Right cardiac atrium (tissue), 5 donors: ENCODE results near the gene HIBADH. TPM values are rescaled to one million over a fixed set of nuclear protein-coding genes. Genes with fewer than 3 reads are reported as not detected.
A peak's percentile ranks its signal among the peaks of the same experiment; 100 is the strongest.

Experiments
- ATAC-seq, 2 donors: fragments of 200-7000 bp; cut with Tn5 transposase; one replicate each; pipeline versions ENCODE4 v1.8.0 to v1.9.1; 2020; ENCODE audit warnings: moderate library complexity in 2 of 2, mild to moderate bottlenecking in 1 of 2
- DNase-seq, 3 donors: peaks; one replicate each; pipeline ENCODE4 v3.0.0-alpha.2; 2020
- H3K27ac ChIP-seq: one replicate; pipeline ENCODE4 v1.5.1; 2013; ENCODE audit warnings: mild to moderate bottlenecking, low read length, control low read depth, moderate library complexity
- H3K27me3 ChIP-seq: one replicate; pipeline ENCODE4 v1.6.1; 2013; ENCODE audit not compliant: control insufficient read depth, insufficient read depth
- H3K4me1 ChIP-seq: one replicate; pipeline ENCODE4 v1.6.1; 2013; ENCODE audit warnings: low read length; ENCODE audit not compliant: control insufficient read depth, insufficient read depth
- H3K4me3 ChIP-seq: one replicate; pipeline ENCODE4 v1.5.1; 2013; ENCODE audit warnings: low read length, control low read depth
- H3K9me3 ChIP-seq: one replicate; pipeline ENCODE4 v1.6.1; 2013; ENCODE audit warnings: low read length; ENCODE audit not compliant: control insufficient read depth
- WGBS: extraction: QIAGEN DNeasy Blood & Tissue Kit; methylation state at CpG from one replicate; pipeline ENCODE4 v1.1.7; 2013; 5-methylcytosine and 5-hydroxymethylcytosine counted together
- intact Hi-C, 4 donors: fragments of 100-400 bp; cut with DNase I; formaldehyde crosslinking; loops; one replicate each; pipeline versions ENCODE4 v1.11.0 to v1.14.0; 2022 to 2023
- polyA plus RNA-seq: library from polyadenylated mRNA; stranded (reverse); fragments of 200-250 nt; gene quantifications from one replicate; pipeline ENCODE4 v1.2.3, GENCODE V29; 2013
- total RNA-seq, 4 donors: library from RNA; stranded (reverse); fragmentation: NEBNext Ultra II Directional; extraction: Animal tissue kit (Norgen Biotek cat#: 25700); gene quantifications; one replicate each; pipeline ENCODE4 v1.2.1, GENCODE V29; 2021
- donor health status: healthy with polysubstance abuse.
- donor health status: DM: no; HTN: yes; CAD: no.
- donor health status: DM: no; HTN: no; CAD: no.
- donor health status: DM: no; HTN: yes; CAD: no; lungs with severe emphysema.
- donor health status: DM: yes; HTN: yes; CAD: no.

HIBADH gene
- total and polyA plus RNA-seq, 5 donors, result 57.7 to 77.1 (median 72.2) TPM

DNA sequence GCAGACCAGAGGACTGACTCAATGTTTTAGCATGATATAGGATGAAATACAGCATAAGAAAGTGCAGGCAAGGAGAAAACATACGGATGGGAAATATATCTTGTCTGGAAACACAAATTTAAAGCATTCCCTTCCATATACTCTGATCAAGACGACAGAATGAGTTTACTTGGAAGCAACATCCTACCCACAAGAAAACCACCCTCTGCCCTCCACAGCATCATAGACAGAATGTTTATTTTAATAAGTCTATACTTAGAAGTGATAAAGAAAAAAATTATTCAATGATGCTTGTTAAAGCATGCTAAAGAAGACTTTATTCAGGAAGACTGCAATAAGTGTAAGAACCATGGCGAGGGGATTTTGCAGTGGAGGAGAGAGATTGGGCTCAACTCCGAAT is 32.4 kb upstream of the HIBADH start:
- Histone ChIP-seq H3K4me1 (peaks cover 2% of the 10 kb centered on the region), H3K27ac (no peak overlapping the region), H3K9me3 (no peaks in the 10 kb centered on the region), H3K27me3 (no peaks in the 10 kb centered on the region), H3K4me3 (no peak overlapping the region)
- DNase-seq (no peak), ATAC-seq (no peak)
- intact Hi-C loops, result no loop called here
- WGBS, result 89% methylated on average over 4 of the region's 4 CpGs

DNA sequence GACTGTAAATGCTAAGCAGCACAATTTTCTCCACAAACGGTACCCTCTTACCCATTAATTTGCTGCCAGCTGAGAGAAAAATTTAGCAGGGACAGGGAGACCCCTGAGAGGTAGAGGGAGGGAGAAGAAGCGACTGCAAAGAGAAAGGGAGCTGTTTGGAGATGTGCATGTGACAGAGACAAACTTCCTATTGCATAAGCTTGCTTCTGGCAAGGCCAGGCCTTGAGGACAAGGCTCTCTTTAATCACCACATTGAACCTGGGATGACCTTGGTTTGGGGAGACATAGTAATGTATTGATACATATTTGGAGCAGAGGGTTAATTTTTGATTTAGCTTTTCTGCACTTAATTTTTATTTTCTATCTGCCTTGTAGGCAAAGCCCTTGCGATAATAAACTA is 31.1 kb upstream of the HIBADH start:
- H3K9me3 ChIP-seq, result no peaks in the 10 kb centered on the region
- no peaks in the 10 kb centered on the region for H3K27me3 ChIP-seq
- peaks cover 2% of the 10 kb centered on the region for H3K4me1 ChIP-seq
- intact Hi-C loops, result no loop called here
- whole genome bisulfite sequencing, result 69% methylated on average over 3 of the region's 3 CpGs
- no peak overlapping the region for H3K27ac ChIP-seq
- no peak overlapping the region for H3K4me3 ChIP-seq
- DNase-seq (no peak), ATAC-seq (peak in 1 of 2 donors; percentile 26)

DNA sequence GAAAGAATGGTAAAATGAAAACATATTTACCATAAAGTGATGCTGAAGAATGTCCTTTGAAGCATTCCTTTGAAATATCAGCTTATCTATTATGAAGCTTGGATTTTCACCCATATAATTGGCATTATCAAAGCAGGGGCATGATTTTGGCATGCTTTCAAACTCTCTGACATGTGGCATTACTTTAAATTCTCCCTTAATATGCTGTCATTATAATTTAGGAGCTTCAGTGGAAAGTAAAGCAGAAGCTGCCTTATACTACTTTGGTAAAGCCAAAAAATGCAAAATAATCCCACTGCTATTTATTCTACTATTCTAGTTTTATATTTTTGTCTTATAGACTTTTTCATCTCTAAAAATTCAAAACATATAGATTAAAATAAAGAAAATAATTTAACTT is 28.0 kb upstream of the HIBADH start:
- Histone ChIP-seq H3K27me3 (no peaks in the 10 kb centered on the region), H3K4me3 (no peak overlapping the region), H3K9me3 (no peaks in the 10 kb centered on the region), H3K4me1 (peaks cover 2% of the 10 kb centered on the region), H3K27ac (no peak overlapping the region)
- DNase-seq (no peak), ATAC-seq (no peak)
- intact Hi-C loops, result no loop called here

DNA sequence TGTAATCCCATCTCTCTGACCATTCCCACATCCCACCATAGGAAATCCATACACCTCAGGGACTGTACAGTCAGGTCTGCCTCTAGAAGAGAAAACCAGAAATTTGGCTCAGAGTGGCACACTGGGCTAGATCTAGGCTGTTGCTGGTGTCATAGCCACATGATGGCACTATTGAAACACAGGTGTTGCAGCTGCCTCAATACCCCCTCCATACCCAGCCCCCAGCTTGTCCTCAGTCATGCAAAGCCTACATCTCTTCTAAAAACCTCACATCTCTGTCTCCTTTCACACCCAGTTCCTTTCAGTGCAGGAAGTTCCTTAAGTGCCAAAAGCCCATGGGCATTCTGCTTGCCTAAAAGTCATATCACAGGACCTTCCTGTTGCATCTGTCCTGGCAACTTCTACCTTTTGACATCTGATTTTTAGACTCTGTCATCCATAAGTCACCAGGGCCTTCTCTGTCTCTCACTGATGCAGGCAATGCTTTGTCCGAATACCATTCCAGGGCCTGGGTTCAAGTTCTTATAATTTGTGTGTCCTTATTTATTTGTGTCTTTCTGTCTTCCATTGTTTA is 27.0 kb upstream of the HIBADH start:
- intact Hi-C loops, result no loop called here
- 97% methylated on average over 1 of the region's 1 CpG for WGBS

DNA sequence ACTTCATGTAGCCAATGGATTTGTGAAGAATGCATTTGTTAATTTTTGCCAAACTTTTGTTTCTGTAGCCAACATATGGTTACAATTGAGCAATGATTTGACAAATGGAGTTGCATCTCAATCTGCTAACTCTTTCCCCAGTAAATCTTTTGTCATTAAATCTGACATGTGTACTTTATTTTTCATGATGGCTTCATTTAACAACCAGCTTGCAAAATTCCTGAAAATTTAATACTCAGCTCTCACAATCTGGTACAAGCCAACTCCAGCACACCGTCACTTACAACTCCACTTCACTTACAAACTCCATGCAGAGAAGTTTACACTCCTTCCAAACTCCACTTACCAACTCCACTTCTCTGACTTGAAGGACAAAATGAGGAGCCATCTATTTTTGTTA is 26.5 kb upstream of the HIBADH start:
- Histone ChIP-seq H3K9me3 (no peaks in the 10 kb centered on the region), H3K4me3 (no peak overlapping the region), H3K4me1 (peaks cover 2% of the 10 kb centered on the region), H3K27ac (no peak overlapping the region), H3K27me3 (no peaks in the 10 kb centered on the region)
- whole genome bisulfite sequencing, result 87% methylated on average over 1 of the region's 1 CpG
- ATAC-seq (no peak), DNase-seq (no peak)
- intact Hi-C loops, result no loop called here

More for the DNA sequence above, 27.0 kb upstream of the HIBADH start:
- ATAC-seq (peak in 1 of 2 donors; percentile 38), DNase-seq (no peak)
- Histone ChIP-seq H3K4me1 (peaks cover 2% of the 10 kb centered on the region), H3K4me3 (no peak overlapping the region), H3K27me3 (no peaks in the 10 kb centered on the region), H3K9me3 (no peaks in the 10 kb centered on the region), H3K27ac (no peak overlapping the region)

DNA sequence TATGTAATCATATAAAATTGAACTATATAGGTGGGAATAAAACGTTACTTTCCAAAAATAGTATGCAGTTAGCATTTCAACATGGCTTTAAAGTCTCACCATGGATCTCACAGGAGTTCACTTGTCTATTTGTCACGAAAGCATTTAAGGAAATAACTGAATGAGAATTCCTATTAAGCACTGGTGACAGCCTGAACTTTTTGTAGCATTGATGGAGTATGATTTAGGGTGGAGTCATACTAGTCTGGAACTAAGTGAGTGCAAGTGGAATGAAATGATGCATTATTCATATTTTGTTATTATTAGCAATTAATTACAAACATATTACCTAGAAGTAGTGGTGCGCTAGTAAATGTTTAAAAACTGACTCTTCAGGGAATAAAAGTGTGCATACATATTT is 26.0 kb upstream of the HIBADH start:
- ATAC-seq, result no peak

DNA sequence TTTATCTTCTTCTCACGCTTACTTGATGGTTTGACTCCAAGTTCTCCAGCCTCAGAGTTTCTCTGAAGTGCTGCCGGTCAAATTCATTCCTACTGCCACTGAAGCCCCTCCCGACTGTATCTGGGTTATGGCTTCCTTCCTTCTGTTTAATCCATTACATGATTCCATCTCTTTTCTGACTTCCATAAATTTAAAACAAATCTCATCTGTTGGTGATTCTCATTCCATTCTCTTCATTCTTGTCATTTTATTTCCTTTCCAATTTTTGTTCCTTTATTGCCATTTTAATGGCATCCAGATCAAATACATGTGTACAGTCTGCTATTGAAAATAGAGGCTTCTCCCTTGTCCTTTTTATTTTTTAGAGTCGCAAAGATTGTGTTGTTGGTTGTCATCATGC is 25.4 kb upstream of the HIBADH start:
- intact Hi-C loops, result no loop called here
- H3K27ac ChIP-seq, result no peak overlapping the region
- no peak for DNase-seq
- no peak for ATAC-seq
- H3K4me1 ChIP-seq, result no peaks in the 10 kb centered on the region
- no peaks in the 10 kb centered on the region for H3K27me3 ChIP-seq
- no peak overlapping the region for H3K4me3 ChIP-seq
- H3K9me3 ChIP-seq, result no peaks in the 10 kb centered on the region
- 67% methylated on average over 4 of the region's 4 CpGs for WGBS

More for the DNA sequence above, 26.0 kb upstream of the HIBADH start:
- Histone ChIP-seq H3K4me3 (no peak overlapping the region), H3K27me3 (no peaks in the 10 kb centered on the region), H3K4me1 (peaks cover under 1% of the 10 kb centered on the region), H3K27ac (no peak overlapping the region), H3K9me3 (no peaks in the 10 kb centered on the region)
- DNase-seq, result no peak
- intact Hi-C loops, result no loop called here
- 79% methylated on average over 3 of the region's 3 CpGs for WGBS

DNA sequence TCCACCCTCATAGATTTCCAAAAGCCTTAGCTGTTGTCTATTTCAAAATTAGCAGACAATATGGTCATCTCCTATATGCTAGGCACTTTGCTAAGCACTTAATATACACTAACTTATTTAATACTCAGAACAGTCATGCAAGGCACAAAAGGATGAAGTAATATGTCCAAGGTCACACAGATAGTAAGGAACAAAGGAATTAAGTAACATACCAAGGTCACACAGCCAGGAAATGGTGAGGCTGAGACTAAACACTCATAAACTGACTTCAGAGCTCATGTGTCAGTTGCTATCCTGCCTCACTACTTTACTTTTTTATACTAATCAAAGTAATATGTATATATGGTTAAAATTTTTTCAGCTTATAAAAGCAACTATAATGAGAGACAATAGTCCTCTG is 23.6 kb upstream of the HIBADH start:
- ATAC-seq (no peak), DNase-seq (no peak)
- no peak overlapping the region for H3K4me3 ChIP-seq
- intact Hi-C loops, result no loop called here
- H3K27me3 ChIP-seq, result no peaks in the 10 kb centered on the region
- H3K4me1 ChIP-seq, result no peaks in the 10 kb centered on the region
- no peaks in the 10 kb centered on the region for H3K9me3 ChIP-seq
- H3K27ac ChIP-seq, result no peak overlapping the region

DNA sequence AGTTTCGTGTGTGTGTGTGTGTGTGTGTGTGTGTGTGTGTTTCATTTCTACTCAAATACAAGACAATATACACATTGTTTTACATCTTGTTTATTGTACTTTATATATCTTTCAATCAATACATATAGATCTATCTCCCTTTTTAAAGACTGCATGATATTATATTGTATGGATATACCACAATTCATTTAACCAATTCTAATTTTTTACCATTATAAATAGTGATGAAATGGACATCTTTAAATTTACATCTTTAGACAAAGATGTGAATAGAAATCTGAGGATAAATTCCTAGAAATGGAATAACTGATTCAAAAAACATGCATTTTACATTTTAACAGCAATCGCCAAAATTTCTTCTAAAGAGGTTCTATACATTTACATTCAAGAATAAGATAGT is 23.2 kb upstream of the HIBADH start:
- no peaks in the 10 kb centered on the region for H3K27me3 ChIP-seq
- no peaks in the 10 kb centered on the region for H3K4me1 ChIP-seq
- H3K27ac ChIP-seq, result no peak overlapping the region
- DNase-seq, result no peak
- 71% methylated on average over 2 of the region's 2 CpGs for WGBS
- no peak for ATAC-seq
- H3K4me3 ChIP-seq, result no peak overlapping the region
- intact Hi-C loops, result no loop called here
- H3K9me3 ChIP-seq, result no peaks in the 10 kb centered on the region

DNA sequence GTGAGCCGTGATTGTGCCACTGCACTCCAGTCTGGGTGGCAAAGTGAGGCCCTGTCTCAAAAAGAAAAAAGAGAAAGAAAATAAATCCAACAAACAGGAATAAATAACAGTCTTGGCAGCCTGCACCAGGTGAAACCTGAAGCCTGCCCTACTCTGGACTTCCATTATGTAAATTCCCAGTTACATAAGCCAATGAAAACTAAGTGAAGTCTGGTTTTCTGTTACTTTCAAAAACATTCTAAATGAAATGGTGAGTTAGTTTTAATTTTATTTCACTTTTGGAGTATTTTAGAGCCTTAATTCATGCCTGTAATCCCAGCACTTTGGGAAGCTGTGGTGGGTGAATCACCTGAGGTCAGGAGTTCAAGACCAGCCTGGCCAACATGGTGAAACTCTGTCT is 22.5 kb upstream of the HIBADH start:
- intact Hi-C loops, result no loop called here
- Histone ChIP-seq H3K4me1 (no peaks in the 10 kb centered on the region), H3K4me3 (no peak overlapping the region), H3K27me3 (no peaks in the 10 kb centered on the region), H3K27ac (no peak overlapping the region), H3K9me3 (no peaks in the 10 kb centered on the region)
- 100% methylated on average over 1 of the region's 1 CpG for WGBS
- DNase-seq (no peak), ATAC-seq (no peak)

DNA sequence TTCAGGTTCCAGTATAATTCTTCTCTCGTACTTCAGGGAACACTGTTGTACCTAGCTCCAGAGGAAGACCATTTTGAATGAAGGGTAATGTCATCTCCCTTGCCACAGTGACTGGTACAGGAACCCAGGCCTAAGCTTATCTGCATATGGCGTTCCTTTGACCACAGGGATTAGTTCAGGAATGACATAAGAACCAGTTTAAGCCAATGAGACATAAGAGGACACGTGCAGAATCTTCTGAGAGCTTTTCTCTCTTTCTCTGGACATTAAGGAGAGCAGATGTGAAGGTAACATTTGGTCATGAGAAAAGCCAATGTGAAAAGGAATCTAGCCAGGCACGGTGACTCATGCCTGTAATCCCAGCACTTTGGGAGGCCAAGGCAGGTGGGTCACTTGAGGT is 21.8 kb upstream of the HIBADH start:
- ATAC-seq, result no peak
- Histone ChIP-seq H3K4me1 (no peaks in the 10 kb centered on the region), H3K4me3 (no peak overlapping the region), H3K9me3 (no peaks in the 10 kb centered on the region), H3K27me3 (no peaks in the 10 kb centered on the region), H3K27ac (no peak overlapping the region)
- intact Hi-C loops, result no loop called here
- DNase-seq, result no peak
- WGBS, result 92% methylated on average over 4 of the region's 4 CpGs

DNA sequence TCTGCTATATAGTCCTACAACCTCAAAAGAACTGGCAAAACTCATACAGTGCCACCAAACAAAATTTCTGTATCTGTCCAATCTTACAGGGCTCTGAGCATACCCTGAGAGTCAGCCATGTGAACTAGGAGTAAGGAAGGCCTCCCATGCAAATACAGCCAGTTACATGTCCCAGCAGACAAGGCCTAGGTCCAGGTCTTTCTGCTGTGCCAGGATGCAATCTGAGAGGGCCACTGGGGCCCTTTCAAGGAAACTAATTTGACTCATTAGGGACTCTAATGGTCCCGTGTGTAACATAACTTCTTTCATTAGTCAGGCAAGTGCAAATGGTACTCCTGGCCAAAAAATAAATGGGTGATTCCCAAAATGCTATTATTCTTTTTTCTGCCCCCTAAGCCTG is 17.9 kb upstream of the HIBADH start:
- no peak for ATAC-seq
- intact Hi-C loops, result no loop called here
- peaks cover 2% of the 10 kb centered on the region for H3K4me1 ChIP-seq
- no peak for DNase-seq
- H3K9me3 ChIP-seq, result no peaks in the 10 kb centered on the region
- no peak overlapping the region for H3K27ac ChIP-seq
- no peak overlapping the region for H3K4me3 ChIP-seq
- H3K27me3 ChIP-seq, result no peaks in the 10 kb centered on the region
- 57% methylated on average over 1 of the region's 1 CpG for WGBS
